Smooth muscle cell of the brain vasculature (primary cell): ENCODE results near the gene TRIP10.
"Not testable (repeated sequence)": the region's sequence is repeated elsewhere in the genome, so short reads cannot be mapped to it uniquely, and the experiment has no call there.

Experiments
- DNase-seq: peaks from one replicate; pipeline ENCODE4 v3.0.0-alpha.2; 2012; ENCODE audit warnings: low read depth, low spot score

Gene TRIP10

DNA sequence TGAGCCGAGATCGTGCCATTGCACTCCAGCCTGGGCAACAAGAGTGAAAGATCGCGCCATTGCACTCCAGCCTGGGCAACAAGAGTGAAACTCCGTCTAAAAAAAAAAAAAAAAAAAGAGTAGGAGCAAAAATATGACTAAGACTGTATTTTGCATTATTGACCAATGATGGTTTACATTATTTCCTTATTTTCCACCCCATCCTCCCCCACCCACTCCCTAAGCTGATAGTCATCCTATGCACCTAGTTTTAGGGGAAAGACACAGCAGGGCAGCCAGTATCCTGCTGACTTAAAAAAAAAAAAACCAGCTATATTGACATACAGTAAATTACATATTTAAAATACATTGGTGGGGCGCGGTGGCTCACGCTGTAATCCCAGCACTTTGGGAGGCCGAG is 58.2 kb downstream of the TRIP10 start:
- no peak for DNase-seq

DNA sequence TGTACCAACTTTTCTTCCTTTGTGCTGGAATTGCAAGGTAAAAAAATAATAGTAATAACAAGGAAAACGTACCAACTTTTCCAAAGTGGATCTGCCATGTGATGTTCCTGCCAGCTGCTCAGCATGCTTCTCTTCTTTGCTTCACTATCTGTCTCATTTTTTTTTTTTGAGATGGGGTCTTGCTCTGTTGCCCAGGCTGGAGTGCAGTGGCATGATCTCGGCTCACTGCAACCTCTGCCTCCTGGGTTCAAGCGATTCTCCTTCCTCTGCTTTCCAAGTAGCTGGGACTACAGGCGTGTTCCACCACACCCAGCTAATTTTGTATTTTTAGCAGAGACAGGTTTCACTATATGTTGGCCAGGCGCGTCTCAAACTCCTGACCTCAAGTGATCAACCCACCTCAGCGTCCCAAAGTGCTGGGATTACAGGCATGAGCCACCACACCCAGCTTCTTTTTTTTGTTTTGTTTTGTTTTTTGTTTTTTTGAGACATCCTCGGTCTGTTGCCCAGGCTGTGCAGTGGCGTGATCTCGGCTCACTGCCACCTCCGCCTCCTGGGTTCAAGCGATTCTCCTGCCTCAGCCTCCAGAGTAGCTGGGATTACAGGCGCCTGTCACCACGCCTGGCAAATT is 60.8 kb downstream of the TRIP10 start:
- not testable (repeated sequence) for DNase-seq

GRCh38 chr19:6800991-6801484 is 61.6 kb downstream of the TRIP10 start:
- no peak for DNase-seq
